ENCODE data around the gene IFIH1.
A peak's percentile ranks its signal among the peaks of the same experiment; 100 is the strongest.

The IFIH1 gene

DNA sequence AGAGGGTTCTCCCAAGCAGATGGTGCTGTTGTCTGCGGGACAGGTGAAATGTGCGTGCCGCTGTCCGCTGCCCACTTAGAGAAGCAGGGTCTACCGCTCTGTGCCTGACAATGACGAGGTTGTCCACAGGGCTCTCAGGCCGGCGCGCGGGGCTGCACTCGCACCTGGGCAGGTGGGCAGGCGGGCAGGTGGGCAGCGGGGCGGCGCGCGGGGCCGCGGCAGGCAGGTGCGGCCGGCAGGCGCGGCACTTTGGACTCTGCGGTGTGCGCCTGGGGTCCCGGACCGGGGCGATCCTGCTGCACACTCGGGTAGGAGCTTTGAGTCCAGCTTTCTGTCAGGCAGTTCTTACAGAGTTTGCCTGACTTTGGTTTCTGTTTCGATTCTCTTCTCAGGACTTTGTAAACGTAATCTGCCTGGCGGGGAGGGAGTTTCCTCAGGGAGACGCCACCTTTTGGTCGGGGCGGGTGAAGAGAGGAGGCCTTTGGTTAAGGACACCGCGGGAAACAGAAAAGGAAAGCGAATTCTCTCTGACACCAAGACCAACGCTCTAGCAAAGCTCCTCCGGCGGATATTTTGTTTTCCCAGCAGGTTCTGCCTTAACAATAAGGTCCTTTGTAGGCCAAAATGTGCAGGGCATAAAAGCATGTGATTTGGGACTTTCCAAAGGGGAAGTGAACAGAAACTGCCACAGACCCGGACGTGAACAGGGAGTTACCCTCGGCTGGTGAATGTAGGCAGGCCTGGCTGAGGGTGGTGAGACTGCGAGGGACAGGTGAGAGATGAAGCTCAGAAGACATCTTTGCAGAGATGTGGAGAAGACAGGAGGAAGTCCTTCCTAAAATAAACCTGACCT lies at the start of gene IFIH1:
IFIH1 (minus strand) TSS at position 357 of the 853 bp plus-strand sequence. CDS start 377 bp downstream, outside the sequence.
- Histone ChIP-seq H3K9ac (peak within 1 kb of the TSS; percentile 88), H3K27me3 (no peaks in the 10 kb centered on the region), H4K20me1 (no peaks in the 10 kb centered on the region), H3K9me3 (no peaks in the 10 kb centered on the region), H3K4me2 (peak within 1 kb of the TSS; percentile 72), H3K36me3 (no peaks in the 10 kb centered on the region), H3K4me3 (peak within 1 kb of the TSS; percentile 98), H3K4me1 (peaks cover 36% of the 10 kb centered on the region), H3K27ac (peak within 1 kb of the TSS; percentile 92)
- no peak for TF ChIP-seq Cebpa-rat (IDR thresholded peaks at IDR 0.05)

- Histone ChIP-seq H3K9me3 (no peaks in the 10 kb centered on the region), H3K27me3 (no peaks in the 10 kb centered on the region), H3K4me2 (no peak overlapping the region), H3K4me1 (no peaks in the 10 kb centered on the region), H3K9ac (no peak overlapping the region), H3K36me3 (no peaks in the 10 kb centered on the region), H4K20me1 (no peaks in the 10 kb centered on the region), H3K27ac (no peak overlapping the region), H3K4me3 (no peak overlapping the region)
- no peak for TF ChIP-seq Cebpa-rat (IDR thresholded peaks at IDR 0.05)
These were observed 46.9 kb upstream of the IFIH1 start for GRCh38 chr2:162365392-162365791.

GRCh38 chr2:162344617-162344950 lies 26.1 kb upstream of the IFIH1 start:
- H3K4me1 ChIP-seq: peaks cover 17% of the 10 kb centered on the region
- no peaks in the 10 kb centered on the region for H3K27me3 ChIP-seq
- H3K27ac ChIP-seq: peak overlapping the region; percentile 58; the same call in 1 of the 2 replicates
- TF ChIP-seq Cebpa-rat (IDR thresholded peaks at IDR 0.05): no peak
- H3K9me3 ChIP-seq: peaks cover 5% of the 10 kb centered on the region; the same call in 1 of the 2 replicates
- H3K36me3 ChIP-seq: no peaks in the 10 kb centered on the region
- peak overlapping the region; percentile 70 for H3K9ac ChIP-seq
- no peaks in the 10 kb centered on the region for H4K20me1 ChIP-seq
- peak overlapping the region; percentile 76 for H3K4me3 ChIP-seq
- peak overlapping the region; percentile 64 for H3K4me2 ChIP-seq

DNA sequence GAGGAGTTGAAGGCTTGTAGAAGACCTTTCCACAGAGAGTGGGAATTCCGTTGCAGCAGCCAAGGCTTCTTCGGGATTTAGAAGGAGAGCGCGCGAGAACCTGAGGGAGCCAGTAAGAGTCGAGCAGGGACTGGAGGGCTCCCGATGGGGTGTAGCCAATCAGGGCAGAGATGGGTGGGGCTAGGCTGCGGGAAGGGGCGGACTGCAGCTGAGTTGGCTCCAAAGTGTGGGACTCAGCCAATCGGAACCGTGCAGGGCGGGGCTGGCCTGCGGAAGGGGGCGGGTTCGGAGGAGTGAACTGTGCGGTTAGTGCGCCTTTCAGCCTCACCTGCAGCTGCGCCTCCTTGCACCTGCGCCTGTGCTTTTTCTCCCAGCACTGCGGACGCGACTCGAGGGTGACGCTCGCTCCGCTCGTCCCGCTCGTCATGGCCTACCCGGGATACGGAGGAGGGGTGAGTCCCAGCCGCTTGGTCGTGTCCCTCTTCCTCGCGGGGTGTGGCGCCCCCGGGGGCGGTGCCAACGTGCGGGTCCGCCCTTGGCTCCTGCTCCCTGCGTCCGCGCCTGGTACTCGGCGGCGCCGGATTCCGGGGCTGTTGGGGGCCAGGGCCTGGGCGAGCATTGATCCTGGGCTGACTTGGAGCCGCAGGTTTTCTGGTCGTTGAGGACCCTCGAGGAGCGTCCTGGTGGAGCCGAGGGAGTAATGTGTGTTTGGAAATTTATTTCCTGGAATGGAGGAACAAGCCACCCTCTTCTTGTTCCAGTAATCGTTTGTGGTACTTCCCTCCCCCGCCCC lies 25.5 kb upstream of the IFIH1 start, which contains the start of gene GCA:
GCA (plus strand) TSS at position 309 of the 793 bp plus-strand sequence; CDS start at position 426, 117 bp downstream.
- no peaks in the 10 kb centered on the region for H3K27me3 ChIP-seq
- H3K9me3 ChIP-seq: peaks cover 5% of the 10 kb centered on the region; the same call in 1 of the 2 replicates
- H3K36me3 ChIP-seq: no peaks in the 10 kb centered on the region
- peaks cover 17% of the 10 kb centered on the region for H3K4me1 ChIP-seq
- H3K9ac ChIP-seq: peak within 1 kb of the TSS; percentile 70
- peak within 1 kb of the TSS; percentile 76 for H3K4me3 ChIP-seq
- peak within 1 kb of the TSS; percentile 58; the same call in 1 of the 2 replicates for H3K27ac ChIP-seq
- H4K20me1 ChIP-seq: no peaks in the 10 kb centered on the region
- no peak for TF ChIP-seq Cebpa-rat (IDR thresholded peaks at IDR 0.05)
- peak within 1 kb of the TSS; percentile 64 for H3K4me2 ChIP-seq

GRCh38 chr2:162343492-162343823 lies 25.0 kb upstream of the IFIH1 start:
- Histone ChIP-seq H3K27me3 (no peaks in the 10 kb centered on the region), H3K36me3 (no peaks in the 10 kb centered on the region), H4K20me1 (no peaks in the 10 kb centered on the region), H3K9me3 (peaks cover 5% of the 10 kb centered on the region; the same call in 1 of the 2 replicates), H3K4me1 (peaks cover 17% of the 10 kb centered on the region), H3K27ac (no peak overlapping the region), H3K4me3 (peak overlapping the region; percentile 76), H3K4me2 (peak overlapping the region; percentile 64), H3K9ac (no peak overlapping the region)
- TF ChIP-seq Cebpa-rat (IDR thresholded peaks at IDR 0.05): no peak

- Histone ChIP-seq H3K27me3 (no peaks in the 10 kb centered on the region), H4K20me1 (no peaks in the 10 kb centered on the region), H3K4me2 (peak overlapping the region; percentile 35), H3K4me1 (peaks cover 17% of the 10 kb centered on the region), H3K9ac (no peak overlapping the region), H3K27ac (no peak overlapping the region), H3K4me3 (no peak overlapping the region), H3K9me3 (peaks cover 5% of the 10 kb centered on the region; the same call in 1 of the 2 replicates), H3K36me3 (no peaks in the 10 kb centered on the region)
- TF ChIP-seq Cebpa-rat (IDR thresholded peaks at IDR 0.05): no peak
These were observed 24.4 kb upstream of the IFIH1 start for GRCh38 chr2:162342841-162343240.

GRCh38 chr2:162342321-162342720 lies 23.8 kb upstream of the IFIH1 start:
- Histone ChIP-seq H3K9me3 (peaks cover 5% of the 10 kb centered on the region; the same call in 1 of the 2 replicates), H3K4me2 (peak overlapping the region; percentile 35)

DNA sequence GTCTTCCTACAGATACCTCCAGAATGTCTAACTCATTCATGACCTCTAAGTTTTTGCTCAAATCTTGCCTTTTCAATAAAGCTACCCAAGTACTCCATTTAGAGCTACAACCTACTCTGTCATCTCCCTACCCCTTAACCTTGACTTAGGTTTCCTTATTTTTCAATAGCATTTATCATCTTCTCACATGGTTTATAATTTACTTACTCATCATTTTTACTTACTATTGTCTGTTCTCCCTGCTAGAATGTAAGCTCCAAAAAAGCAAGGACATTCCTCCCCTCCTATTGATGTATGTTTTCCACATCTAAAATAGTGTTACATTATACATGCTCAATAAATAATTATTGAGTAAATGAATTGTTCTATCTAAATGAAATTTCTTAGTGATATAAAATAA lies 22.3 kb upstream of the IFIH1 start:
- no peak overlapping the region for H3K4me2 ChIP-seq
- H3K27me3 ChIP-seq: no peaks in the 10 kb centered on the region

More at GRCh38 chr2:162342321-162342720, 23.8 kb upstream of the IFIH1 start:
- H3K27me3 ChIP-seq: no peaks in the 10 kb centered on the region
- no peak overlapping the region for H3K9ac ChIP-seq
- H3K27ac ChIP-seq: no peak overlapping the region
- no peaks in the 10 kb centered on the region for H4K20me1 ChIP-seq
- no peaks in the 10 kb centered on the region for H3K36me3 ChIP-seq
- TF ChIP-seq Cebpa-rat (IDR thresholded peaks at IDR 0.05): no peak
- H3K4me1 ChIP-seq: peaks cover 17% of the 10 kb centered on the region
- H3K4me3 ChIP-seq: no peak overlapping the region

GRCh38 chr2:162337868-162338267 lies 19.4 kb upstream of the IFIH1 start:
- H3K27ac ChIP-seq: no peak overlapping the region
- H3K27me3 ChIP-seq: no peaks in the 10 kb centered on the region
- H3K36me3 ChIP-seq: no peaks in the 10 kb centered on the region
- no peaks in the 10 kb centered on the region for H3K9me3 ChIP-seq
- no peak overlapping the region for H3K4me3 ChIP-seq
- H4K20me1 ChIP-seq: no peaks in the 10 kb centered on the region
- no peak overlapping the region for H3K4me2 ChIP-seq
- H3K4me1 ChIP-seq: peaks cover 8% of the 10 kb centered on the region
- H3K9ac ChIP-seq: no peak overlapping the region
- TF ChIP-seq Cebpa-rat (IDR thresholded peaks at IDR 0.05): no peak

More for the DNA sequence above, 22.3 kb upstream of the IFIH1 start:
- peaks cover 17% of the 10 kb centered on the region for H3K4me1 ChIP-seq
- TF ChIP-seq Cebpa-rat (IDR thresholded peaks at IDR 0.05): no peak
- H3K9ac ChIP-seq: no peak overlapping the region
- no peaks in the 10 kb centered on the region for H3K36me3 ChIP-seq
- H4K20me1 ChIP-seq: no peaks in the 10 kb centered on the region
- H3K27ac ChIP-seq: no peak overlapping the region
- peaks cover 5% of the 10 kb centered on the region; the same call in 1 of the 2 replicates for H3K9me3 ChIP-seq
- H3K4me3 ChIP-seq: no peak overlapping the region

Data from BLaER1 (cell line).